GM21737 (cell line): ENCODE data around the gene ELP2.
"Not testable (repeated sequence)": the region's sequence is repeated elsewhere in the genome, so short reads cannot be mapped to it uniquely, and the experiment has no call there.

Experiments
- ATAC-seq: cut with Tn5 transposase; IDR thresholded peaks from one replicate; pipeline ENCODE4 v1.9.1; 2021; ENCODE audit warnings: mild to moderate bottlenecking, moderate library complexity; ENCODE audit not compliant: unreplicated experiment

The ELP2 gene

GRCh38 chr18:36155851-36156757 is 26.4 kb downstream of the ELP2 start:
- no peak for ATAC-seq

GRCh38 chr18:36157441-36157840 is 27.7 kb downstream of the ELP2 start:
- ATAC-seq: no peak

- ATAC-seq: no peak
These were observed 28.7 kb downstream of the ELP2 start for GRCh38 chr18:36158266-36158867.

GRCh38 chr18:36160959-36161371 is 31.3 kb downstream of the ELP2 start:
- ATAC-seq: no peak

GRCh38 chr18:36162981-36163380 is 33.3 kb downstream of the ELP2 start:
- ATAC-seq: no peak

GRCh38 chr18:36167692-36168218 is 38.1 kb downstream of the ELP2 start:
- ATAC-seq: no peak

- ATAC-seq: not testable (repeated sequence)
These were observed 38.6 kb downstream of the ELP2 start for GRCh38 chr18:36168296-36168695.

GRCh38 chr18:36169938-36170337 is 40.2 kb downstream of the ELP2 start:
- ATAC-seq: no peak

GRCh38 chr18:36175481-36175880 is 45.8 kb downstream of the ELP2 start:
- no peak for ATAC-seq

- ATAC-seq: no peak
These were observed 46.5 kb downstream of the ELP2 start for GRCh38 chr18:36176177-36176584.

- no peak for ATAC-seq
These were observed 47.0 kb downstream of the ELP2 start for GRCh38 chr18:36176711-36177110.

GRCh38 chr18:36177913-36178312 is 48.2 kb downstream of the ELP2 start:
- ATAC-seq: no peak

- ATAC-seq: no peak
These were observed 50.1 kb downstream of the ELP2 start for GRCh38 chr18:36179562-36180355.

- ATAC-seq: no peak
These were observed 51.7 kb downstream of the ELP2 start for GRCh38 chr18:36181441-36181840.

GRCh38 chr18:36181898-36182506 is 52.3 kb downstream of the ELP2 start:
- no peak for ATAC-seq

- ATAC-seq: no peak
These were observed 53.3 kb downstream of the ELP2 start for GRCh38 chr18:36183033-36183432.

GRCh38 chr18:36183987-36184386 is 54.3 kb downstream of the ELP2 start:
- ATAC-seq: no peak

GRCh38 chr18:36185157-36185556 is 55.5 kb downstream of the ELP2 start:
- ATAC-seq: no peak

- no peak for ATAC-seq
These were observed 56.3 kb downstream of the ELP2 start for GRCh38 chr18:36185901-36186460.

GRCh38 chr18:36186461-36187192 is 56.9 kb downstream of the ELP2 start:
- ATAC-seq: no peak
